K562 (cell line): ENCODE data around the gene NR6A1. TPM values are rescaled to one million over a fixed set of nuclear protein-coding genes. Genes with fewer than 3 reads are reported as not detected.
A peak's percentile ranks its signal among the peaks of the same experiment; 100 is the strongest.

ENCODE experiments used
- ELF4 ChIP-seq: fragments of 450-650 bp; formaldehyde crosslinking; IDR thresholded peaks from 2 replicates; pipeline ENCODE4 v1.4.0; 2022; ENCODE audit warnings: missing genetic modification characterization
- ETV5 ChIP-seq: sonication (generic); formaldehyde crosslinking; IDR thresholded peaks from 2 replicates; pipeline ENCODE4 v1.4.0; 2020; ENCODE audit warnings: low read depth, mild to moderate bottlenecking, missing genetic modification reagents
- FOSL1 ChIP-seq: fragments of 200-800 bp; sonication (Bioruptor generic); conservative IDR thresholded peaks from 2 replicates; pipeline ENCODE4 v1.6.1; 2016; ENCODE audit warnings: missing genetic modification characterization, missing compliant biosample characterization
- FOXJ3 ChIP-seq: sonication (generic); formaldehyde crosslinking; IDR thresholded peaks from 2 replicates; pipeline ENCODE4 v1.4.0; 2020; ENCODE audit warnings: mild to moderate bottlenecking, missing genetic modification reagents
- NFE2 ChIP-seq: IDR thresholded peaks from 2 replicates; pipeline ENCODE4 v1.6.1; 2014; ENCODE audit warnings: antibody characterized with exemption, low read depth
- PML ChIP-seq: IDR thresholded peaks from 2 replicates; pipeline ENCODE4 v1.6.1; 2012; ENCODE audit warnings: low read length, inconsistent platforms
- RCOR1 ChIP-seq, 2 experiments: IDR thresholded peaks; 2 replicates each; pipeline ENCODE4 v1.6.1; 2012; ENCODE audit warnings: low read depth in 2 of 2, low read length in 2 of 2, borderline replicate concordance in 1 of 2, improper control_type of control experiment in 1 of 2
- WHSC1 ChIP-seq: IDR thresholded peaks from one replicate; pipeline ENCODE4 v1.6.1; 2012; ENCODE audit warnings: low read length, control low read depth, inconsistent platforms
- YY1 ChIP-seq, 3 experiments: IDR thresholded peaks; 2 replicates each; pipeline ENCODE4 v1.6.1; 2011; ENCODE audit warnings: low read length in 2 of 3, mild to moderate bottlenecking in 2 of 3, moderate library complexity in 2 of 3, borderline replicate concordance in 1 of 3, control low read depth in 1 of 3, low read depth in 1 of 3; ENCODE audit not compliant: insufficient read depth in 3 of 3, insufficient replicate concordance in 2 of 3, control insufficient read depth in 1 of 3, insufficient read length in 1 of 3; ENCODE audit errors: extremely low read depth in 1 of 3
- ZFP36 ChIP-seq: fragments of 150-350 bp; IDR thresholded peaks from 2 replicates; pipeline ENCODE4 v1.6.1; 2018; ENCODE audit warnings: low read length, low read depth; ENCODE audit not compliant: partially characterized antibody
- ZSCAN32 ChIP-seq: fragments of 450-650 bp; formaldehyde crosslinking; IDR thresholded peaks from 2 replicates; pipeline ENCODE4 v1.4.0; 2020; ENCODE audit warnings: mild to moderate bottlenecking, moderate library complexity
- polyA plus RNA-seq, 8 experiments: library from polyadenylated mRNA; depleted of rRNA in 4 of 8; stranded (reverse) in 5 of 8; unstranded in 3 of 8; fragments of >200 nt; fragmentation: Nextera tagmentation in 2 of 8; fragmentation: Illumina TruSeq in 1 of 8; extraction: Ambion mirVana in 2 of 8; extraction: Trizol in 1 of 8; gene quantifications; 2 replicates each; pipeline versions ENCODE4 v1.2.1 to v1.2.3, GENCODE V29; 2011 to 2014; ENCODE audit warnings: inconsistent platforms in 1 of 8, missing spikeins in 1 of 8
- total RNA-seq, 7 experiments: library from RNA; depleted of rRNA in 6 of 7; stranded (reverse); fragments of >200 nt in 6 of 7; fragmentation: Illumina TruSeq in 2 of 7; extraction: Trizol in 2 of 7; gene quantifications; 2 replicates each; pipeline versions ENCODE4 v1.2.1 to v1.2.3, GENCODE V29; 2011 to 2021; ENCODE audit warnings: low replicate concordance in 1 of 7
- TF ChIP-seq, protein P1 (sequence below): fragments of 450-650 bp; IDR thresholded peaks from 2 replicates; pipeline ENCODE4 v1.6.1; 2016; ENCODE audit warnings: borderline replicate concordance
- TF ChIP-seq, protein P2 (sequence below), 2 experiments: fragments of 450-650 bp; formaldehyde crosslinking in 1 of 2; IDR thresholded peaks; 2 replicates each; pipeline versions ENCODE4 v1.4.0 to v1.6.1; 2014 to 2020; ENCODE audit warnings: mild to moderate bottlenecking in 2 of 2, borderline replicate concordance in 1 of 2, low read depth in 1 of 2
- TF ChIP-seq, protein P3 (sequence below): sonication (generic); IDR thresholded peaks from 2 replicates; pipeline ENCODE4 v1.6.1; 2016
- TF ChIP-seq, protein P4 (sequence below): fragments of 450-650 bp; IDR thresholded peaks from 2 replicates; pipeline ENCODE4 v1.6.1; 2016

Gene NR6A1
- total and polyA plus RNA-seq, 9 of the 15 experiments (the other 6 are each of a cell fraction or from before 2014, with no cell fraction given) = 9.7 to 55.4 (median 28.3) TPM

GRCh38 chr9:124595743-124596142, 175.4 kb downstream of the NR6A1 start (continued):
- TF ChIP-seq, protein P1, sequence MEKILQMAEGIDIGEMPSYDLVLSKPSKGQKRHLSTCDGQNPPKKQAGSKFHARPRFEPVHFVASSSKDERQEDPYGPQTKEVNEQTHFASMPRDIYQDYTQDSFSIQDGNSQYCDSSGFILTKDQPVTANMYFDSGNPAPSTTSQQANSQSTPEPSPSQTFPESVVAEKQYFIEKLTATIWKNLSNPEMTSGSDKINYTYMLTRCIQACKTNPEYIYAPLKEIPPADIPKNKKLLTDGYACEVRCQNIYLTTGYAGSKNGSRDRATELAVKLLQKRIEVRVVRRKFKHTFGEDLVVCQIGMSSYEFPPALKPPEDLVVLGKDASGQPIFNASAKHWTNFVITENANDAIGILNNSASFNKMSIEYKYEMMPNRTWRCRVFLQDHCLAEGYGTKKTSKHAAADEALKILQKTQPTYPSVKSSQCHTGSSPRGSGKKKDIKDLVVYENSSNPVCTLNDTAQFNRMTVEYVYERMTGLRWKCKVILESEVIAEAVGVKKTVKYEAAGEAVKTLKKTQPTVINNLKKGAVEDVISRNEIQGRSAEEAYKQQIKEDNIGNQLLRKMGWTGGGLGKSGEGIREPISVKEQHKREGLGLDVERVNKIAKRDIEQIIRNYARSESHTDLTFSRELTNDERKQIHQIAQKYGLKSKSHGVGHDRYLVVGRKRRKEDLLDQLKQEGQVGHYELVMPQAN = no peak
- TF ChIP-seq PML = no peak
- no peak for TF ChIP-seq FOXJ3 (CRISPR knock-in tag)
- TF ChIP-seq NFE2 = peak; percentile 39; the same call in 1 of the 2 replicates
- TF ChIP-seq, protein P2, sequence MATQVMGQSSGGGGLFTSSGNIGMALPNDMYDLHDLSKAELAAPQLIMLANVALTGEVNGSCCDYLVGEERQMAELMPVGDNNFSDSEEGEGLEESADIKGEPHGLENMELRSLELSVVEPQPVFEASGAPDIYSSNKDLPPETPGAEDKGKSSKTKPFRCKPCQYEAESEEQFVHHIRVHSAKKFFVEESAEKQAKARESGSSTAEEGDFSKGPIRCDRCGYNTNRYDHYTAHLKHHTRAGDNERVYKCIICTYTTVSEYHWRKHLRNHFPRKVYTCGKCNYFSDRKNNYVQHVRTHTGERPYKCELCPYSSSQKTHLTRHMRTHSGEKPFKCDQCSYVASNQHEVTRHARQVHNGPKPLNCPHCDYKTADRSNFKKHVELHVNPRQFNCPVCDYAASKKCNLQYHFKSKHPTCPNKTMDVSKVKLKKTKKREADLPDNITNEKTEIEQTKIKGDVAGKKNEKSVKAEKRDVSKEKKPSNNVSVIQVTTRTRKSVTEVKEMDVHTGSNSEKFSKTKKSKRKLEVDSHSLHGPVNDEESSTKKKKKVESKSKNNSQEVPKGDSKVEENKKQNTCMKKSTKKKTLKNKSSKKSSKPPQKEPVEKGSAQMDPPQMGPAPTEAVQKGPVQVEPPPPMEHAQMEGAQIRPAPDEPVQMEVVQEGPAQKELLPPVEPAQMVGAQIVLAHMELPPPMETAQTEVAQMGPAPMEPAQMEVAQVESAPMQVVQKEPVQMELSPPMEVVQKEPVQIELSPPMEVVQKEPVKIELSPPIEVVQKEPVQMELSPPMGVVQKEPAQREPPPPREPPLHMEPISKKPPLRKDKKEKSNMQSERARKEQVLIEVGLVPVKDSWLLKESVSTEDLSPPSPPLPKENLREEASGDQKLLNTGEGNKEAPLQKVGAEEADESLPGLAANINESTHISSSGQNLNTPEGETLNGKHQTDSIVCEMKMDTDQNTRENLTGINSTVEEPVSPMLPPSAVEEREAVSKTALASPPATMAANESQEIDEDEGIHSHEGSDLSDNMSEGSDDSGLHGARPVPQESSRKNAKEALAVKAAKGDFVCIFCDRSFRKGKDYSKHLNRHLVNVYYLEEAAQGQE (IDR thresholded peaks at IDR 0.05; ENCODE audit: borderline replicate concordance) = peak; percentile 45
- TF ChIP-seq, protein P2 (CRISPR knock-in tag; IDR thresholded peaks at IDR 0.05; ENCODE audit: low read depth) = no peak
- TF ChIP-seq, protein P3, sequence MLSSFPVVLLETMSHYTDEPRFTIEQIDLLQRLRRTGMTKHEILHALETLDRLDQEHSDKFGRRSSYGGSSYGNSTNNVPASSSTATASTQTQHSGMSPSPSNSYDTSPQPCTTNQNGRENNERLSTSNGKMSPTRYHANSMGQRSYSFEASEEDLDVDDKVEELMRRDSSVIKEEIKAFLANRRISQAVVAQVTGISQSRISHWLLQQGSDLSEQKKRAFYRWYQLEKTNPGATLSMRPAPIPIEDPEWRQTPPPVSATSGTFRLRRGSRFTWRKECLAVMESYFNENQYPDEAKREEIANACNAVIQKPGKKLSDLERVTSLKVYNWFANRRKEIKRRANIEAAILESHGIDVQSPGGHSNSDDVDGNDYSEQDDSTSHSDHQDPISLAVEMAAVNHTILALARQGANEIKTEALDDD = peak; percentile 97
- TF ChIP-seq, protein P4, sequence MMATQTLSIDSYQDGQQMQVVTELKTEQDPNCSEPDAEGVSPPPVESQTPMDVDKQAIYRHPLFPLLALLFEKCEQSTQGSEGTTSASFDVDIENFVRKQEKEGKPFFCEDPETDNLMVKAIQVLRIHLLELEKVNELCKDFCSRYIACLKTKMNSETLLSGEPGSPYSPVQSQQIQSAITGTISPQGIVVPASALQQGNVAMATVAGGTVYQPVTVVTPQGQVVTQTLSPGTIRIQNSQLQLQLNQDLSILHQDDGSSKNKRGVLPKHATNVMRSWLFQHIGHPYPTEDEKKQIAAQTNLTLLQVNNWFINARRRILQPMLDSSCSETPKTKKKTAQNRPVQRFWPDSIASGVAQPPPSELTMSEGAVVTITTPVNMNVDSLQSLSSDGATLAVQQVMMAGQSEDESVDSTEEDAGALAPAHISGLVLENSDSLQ = peak; percentile 43; the same call in 1 of the 2 replicates
- TF ChIP-seq YY1 (IDR thresholded peaks at IDR 0.05; ENCODE audit: borderline replicate concordance in 1 of 3, control insufficient read depth in 1 of 3, extremely low read depth in 1 of 3, insufficient read depth in 3 of 3, insufficient read length in 1 of 3, insufficient replicate concordance in 2 of 3, low read depth in 1 of 3, low read length in 2 of 3) = peak in 1 of 3 experiments; percentile 62
- TF ChIP-seq RCOR1 (IDR thresholded peaks at IDR 0.05; ENCODE audit: borderline replicate concordance in 1 of 2, low read depth in 2 of 2, low read length in 2 of 2) = peak in 1 of 2 experiments; percentile 53; a peak in 1 of 4 replicates
- no peak for TF ChIP-seq ETV5
- TF ChIP-seq ELF4 (CRISPR knock-in tag) = no peak
- no peak for TF ChIP-seq WHSC1
- TF ChIP-seq ZSCAN32 (CRISPR knock-in tag) = no peak
- peak; percentile 4 for TF ChIP-seq ZFP36
- TF ChIP-seq FOSL1 (tag) = 0 out of 2 replicates have a peak, but pooled peaks have one; percentile 30
